Activated CD4-positive, alpha-beta T cell treated with anti-CD3 and anti-CD28 coated beads, Interleukin-10, Interleukin-2, amounts not matched to agents 100 ng/mL and 50 ng/mL, durations not matched to agents 16 hours and 8 hours (primary cell): ENCODE measurements around the gene TMEM198.
A peak's percentile ranks its signal among the peaks of the same experiment; 100 is the strongest.

ENCODE experiments used
- DNase-seq: peaks from one replicate; pipeline ENCODE4 v3.0.0-alpha.2; 2020

Gene TMEM198, protein sequence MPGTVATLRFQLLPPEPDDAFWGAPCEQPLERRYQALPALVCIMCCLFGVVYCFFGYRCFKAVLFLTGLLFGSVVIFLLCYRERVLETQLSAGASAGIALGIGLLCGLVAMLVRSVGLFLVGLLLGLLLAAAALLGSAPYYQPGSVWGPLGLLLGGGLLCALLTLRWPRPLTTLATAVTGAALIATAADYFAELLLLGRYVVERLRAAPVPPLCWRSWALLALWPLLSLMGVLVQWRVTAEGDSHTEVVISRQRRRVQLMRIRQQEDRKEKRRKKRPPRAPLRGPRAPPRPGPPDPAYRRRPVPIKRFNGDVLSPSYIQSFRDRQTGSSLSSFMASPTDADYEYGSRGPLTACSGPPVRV

DNA sequence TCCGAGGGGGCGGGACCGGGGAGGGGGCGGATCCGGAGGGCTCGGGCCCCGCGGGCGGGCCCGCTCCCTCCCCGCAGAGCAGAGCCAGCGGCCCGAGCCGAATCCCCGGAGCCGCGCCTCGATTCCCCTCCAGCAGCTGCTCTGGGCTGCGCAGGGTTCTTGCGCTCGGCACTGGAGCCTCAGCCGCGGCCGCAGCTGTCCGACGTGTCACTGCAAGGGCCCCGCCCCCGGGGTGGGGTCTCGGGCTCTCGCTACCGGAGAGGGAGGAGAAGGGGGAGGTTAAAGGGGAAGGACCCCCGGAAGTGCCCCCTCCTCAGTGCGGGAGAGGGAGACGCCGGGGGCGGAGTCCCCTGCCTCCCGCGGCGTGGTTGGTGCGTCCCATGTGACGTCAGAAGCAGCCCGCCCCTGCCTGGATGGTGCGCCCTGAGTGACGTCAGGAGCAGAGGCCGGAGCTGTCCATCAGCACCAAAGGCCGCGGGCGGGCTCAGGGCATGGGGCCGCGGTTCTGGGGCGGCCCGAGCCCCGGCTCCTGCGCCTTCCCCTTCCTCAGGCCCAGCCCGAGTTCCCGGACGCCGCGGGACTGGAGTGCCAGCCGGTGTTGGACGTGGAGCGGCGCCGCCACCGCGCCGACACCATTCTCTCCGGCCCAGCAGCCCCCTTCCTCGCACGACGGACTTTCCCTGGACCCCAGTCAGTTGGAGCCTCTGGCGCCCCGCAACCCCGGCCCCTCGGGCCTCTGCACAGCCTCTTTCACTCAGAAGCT, at the start of gene TMEM198, which contains the start of gene CHPF:
TMEM198 (plus strand) TSS at position 433 of the 763 bp plus-strand sequence. CDS start 700 bp downstream, outside the sequence.
CHPF (minus strand) TSS at position 214 of the 763 bp plus-strand sequence. CDS start 271 bp downstream, outside the sequence.
- peak; percentile 98 for DNase-seq

DNA sequence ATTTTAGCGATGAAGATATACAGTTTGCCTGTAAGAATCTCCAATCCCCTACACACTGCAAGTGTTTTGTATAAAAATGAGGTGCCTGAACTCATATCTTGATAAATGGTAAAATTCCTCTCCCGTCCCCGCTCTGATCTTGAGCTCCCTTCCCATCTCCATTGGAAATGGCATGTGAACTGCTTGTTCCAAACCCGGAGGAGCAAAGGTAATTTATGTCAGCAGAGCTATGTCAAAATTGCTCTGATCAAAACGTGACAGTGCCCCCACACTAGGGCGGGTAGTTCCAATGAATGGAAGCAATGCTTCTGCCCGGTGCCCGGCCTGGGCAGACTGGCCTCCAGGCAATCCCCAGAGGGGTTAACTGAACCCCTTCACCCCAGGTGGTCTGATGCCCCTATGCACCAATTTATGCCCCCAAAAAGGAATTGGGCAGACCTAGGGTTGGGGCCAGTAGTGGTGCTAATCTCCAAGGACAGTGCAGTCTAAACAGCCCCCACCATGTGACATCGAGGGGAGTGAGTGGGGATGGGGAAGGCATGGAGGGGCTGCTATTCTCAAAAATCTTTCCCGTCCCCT, 48.8 kb upstream of the TMEM198 start:
- DNase-seq = no peak

DNA sequence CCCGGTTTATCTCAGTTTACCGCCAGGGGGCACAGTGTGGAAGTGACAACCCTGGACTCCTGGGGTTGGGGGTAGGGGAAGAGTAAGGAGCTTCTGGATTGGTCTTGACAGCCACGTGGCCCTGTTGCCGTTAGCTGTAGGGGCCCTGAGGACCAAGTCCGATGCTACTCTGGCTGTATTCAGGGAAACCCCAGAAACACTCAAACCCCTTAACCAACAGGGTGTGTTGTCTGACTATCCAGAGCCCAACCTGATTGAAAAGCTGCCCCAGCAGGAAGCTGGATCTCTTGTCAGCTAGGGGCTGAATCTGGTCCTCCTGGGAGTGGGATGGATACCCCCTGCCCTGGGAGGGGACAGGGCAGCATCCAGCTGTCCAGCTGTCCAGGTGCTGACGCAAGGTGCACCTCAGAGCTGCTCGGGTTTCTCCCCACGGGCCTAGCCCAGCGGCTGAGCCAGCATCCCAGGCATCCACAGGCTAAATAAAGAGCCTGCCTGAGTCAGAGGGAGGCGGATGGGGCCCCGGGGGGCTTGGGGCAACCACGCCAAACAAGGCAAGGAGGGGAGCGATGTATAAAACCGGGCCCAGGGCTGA, 48.2 kb upstream of the TMEM198 start:
- DNase-seq = peak; percentile 75

DNA sequence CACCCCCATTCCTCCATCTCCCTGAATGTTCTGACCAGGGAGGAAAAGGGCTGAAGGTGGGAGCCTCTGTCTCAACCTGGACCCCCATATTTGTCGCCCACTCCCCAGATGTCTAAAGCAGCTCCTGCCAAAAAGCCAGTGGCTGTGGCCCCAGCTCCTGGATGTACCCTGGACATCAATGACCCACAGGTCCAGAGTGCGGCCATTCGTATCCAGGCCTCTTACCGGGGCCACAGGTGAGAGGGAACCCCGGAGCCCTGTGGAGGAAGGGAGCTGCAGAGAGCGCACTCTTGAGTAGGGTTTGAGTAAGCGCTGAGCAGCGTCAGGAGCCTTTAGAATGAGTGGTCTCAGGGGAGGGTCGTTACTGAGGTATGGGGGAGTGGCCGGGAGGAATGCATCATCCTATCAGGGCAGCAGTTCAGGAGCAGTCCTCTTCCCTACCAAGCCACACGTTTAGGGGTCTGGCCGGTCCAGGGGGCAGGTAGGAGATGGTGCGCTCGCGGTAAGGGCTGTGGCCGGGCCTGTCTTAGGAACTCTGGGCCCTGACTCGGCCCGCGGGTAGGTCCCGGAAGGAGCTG, 47.5 kb upstream of the TMEM198 start:
- no peak for DNase-seq

DNA sequence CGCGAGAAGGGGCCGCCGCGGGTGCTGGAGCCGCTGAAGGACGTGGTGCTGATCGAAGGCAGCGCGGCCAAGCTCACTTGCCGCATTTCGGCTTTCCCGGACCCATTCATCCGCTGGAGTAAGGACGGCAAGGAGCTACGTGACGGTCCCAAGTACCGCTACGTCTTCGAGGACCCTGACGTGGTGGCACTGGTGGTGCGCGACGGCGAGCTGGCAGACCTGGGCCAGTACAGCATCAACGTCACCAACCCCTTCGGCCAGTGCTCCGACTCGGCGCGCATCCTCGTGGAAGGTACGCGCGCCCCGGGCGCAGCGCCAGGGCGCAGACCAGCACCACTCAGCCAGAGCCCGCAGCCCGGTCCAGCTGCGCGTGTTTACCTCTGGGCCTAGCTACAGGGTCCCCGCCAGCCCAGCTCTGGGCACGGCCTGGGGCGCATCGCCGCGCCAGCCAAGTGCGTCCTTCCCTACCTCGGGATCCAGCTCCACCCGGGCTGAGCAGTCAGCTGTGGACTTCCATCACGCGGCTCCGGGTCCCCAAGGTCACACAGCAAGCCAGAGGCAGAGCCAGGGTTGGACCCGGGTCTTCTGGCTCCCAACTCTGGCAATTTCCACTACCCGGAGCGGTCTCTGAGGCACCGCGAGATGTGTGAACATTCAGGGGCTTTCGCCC, 46.9 kb upstream of the TMEM198 start:
- DNase-seq = no peak

DNA sequence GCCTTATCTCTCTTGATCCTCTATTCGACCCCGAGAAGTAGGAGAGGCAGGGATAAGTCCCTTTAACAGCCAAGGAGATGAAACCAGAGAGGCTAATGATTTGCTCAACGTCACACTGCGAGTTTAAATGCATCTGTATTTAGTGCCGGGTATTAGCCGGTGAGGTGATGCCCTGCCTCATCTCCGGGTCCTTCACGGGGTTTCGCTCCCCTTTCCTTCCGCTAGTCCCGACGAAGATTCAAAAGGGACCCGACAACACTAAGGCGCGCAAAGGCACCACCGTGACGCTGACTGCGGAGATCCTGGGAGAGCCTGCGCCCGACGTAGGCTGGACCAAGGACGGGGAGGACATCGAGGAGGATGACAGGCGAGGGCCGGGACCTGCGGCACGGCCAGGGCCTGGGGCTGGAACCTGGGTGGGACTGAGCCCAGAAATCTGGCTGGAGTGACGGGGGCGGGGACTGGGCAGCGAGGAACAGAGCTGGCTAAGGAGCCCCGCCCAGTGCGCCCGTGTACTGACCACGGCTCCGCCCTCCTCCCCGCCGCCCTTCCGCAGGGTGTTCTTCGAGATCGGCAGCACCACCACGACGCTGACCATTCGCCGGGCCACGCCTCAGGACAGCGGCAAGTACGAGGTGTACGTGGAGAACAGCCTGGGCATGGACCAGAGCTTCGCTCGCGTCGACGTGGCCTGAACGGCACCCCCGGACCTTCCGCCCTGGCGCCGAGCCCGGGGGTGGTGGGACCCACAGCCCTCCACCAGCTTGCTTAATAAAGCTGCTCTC, 46.1 kb upstream of the TMEM198 start:
- peak; percentile 31 for DNase-seq

DNA sequence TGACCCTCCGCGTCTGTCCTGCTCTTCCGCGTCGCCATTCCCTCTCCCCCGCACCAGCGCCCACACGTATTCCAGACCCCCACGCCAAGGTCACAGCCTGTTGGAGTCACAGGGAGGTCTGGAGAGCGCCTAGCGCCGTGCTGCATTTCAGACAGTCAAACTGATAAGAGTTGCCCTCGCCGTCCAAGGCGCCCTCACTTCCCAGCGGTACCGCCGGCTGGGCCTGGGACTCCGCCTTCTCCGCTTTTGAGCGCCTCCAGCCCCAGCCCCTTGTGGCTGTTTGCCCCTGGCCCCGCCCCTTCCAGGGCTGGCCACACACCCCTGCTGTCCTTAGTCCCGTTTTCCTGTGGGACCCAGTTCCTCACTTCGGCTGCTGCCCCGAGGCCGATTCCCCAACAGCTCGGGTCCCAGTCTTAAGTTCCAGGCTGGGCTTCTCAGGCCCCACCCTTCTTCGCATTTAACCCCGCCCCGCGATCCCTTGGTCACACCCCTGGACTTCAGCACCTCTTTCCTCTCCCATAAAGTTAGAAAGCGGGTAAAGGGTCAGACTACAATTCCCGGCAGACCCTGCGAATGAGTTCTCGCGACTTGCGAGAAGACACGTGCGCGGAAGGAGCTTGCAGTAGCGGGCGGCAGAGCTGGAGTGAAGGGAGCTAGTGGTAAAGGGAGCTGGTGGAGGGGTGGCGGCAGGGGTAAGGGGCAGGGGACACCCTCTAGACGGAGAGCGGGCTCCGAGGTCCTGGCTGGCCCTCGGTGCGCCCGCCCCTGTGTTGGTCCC, 45.4 kb upstream of the TMEM198 start, which contains the start of gene GMPPA:
GMPPA (plus strand) TSS at position 612 of the 778 bp plus-strand sequence. CDS start 1,085 bp downstream, outside the sequence.
- peak; percentile 98 for DNase-seq

DNA sequence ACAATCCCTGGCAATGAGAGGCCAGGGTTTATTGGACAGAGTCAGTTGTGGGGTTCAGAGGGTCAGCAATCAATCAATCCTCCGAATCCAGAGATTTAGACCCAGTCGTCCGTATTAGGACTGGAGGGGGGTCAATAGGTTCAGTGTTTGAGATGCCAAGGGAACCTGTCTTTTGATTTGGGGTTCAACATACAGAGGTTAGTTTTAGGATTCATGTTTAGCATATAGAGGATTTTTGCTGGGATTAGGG, 44.8 kb upstream of the TMEM198 start:
- DNase-seq = no peak

DNA sequence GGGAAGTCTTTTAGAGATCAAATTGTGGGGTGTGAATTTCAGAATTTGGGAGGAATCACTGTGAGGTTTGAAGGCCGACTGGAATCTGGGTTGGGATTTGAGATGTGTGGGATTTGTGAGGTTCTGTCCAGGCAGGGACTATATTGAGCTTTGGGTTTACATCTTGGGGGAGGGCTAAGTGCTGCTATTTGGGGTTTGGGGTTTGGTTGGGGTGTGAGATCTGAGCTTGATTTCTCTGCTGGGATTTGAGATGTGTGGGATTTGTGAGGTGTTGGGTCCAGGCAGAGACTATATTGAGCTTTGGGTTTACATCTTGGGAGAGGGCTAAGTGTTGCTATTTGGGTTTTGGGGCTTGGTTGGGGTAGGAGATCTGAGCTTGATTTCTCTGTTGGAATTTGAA, 44.3 kb upstream of the TMEM198 start:
- DNase-seq = no peak

DNA sequence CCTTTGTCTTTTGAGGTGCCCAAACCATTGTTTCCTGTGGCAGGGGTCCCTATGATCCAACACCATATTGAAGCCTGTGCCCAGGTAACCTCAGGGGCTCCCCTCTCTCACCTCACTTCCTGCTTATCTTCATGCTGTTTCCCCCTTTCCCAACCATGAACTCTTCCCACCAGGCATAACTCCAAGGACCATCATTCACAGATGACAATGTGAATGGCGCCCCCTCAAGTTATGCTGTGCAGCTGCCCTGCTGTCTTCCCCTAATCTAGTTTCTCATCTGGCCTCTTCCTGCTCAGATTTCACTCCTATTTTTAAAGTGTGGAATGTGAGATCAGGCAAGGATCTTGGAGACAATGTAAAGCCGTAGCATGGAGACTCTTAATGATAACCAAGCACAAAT, 43.7 kb upstream of the TMEM198 start:
- no peak for DNase-seq

DNA sequence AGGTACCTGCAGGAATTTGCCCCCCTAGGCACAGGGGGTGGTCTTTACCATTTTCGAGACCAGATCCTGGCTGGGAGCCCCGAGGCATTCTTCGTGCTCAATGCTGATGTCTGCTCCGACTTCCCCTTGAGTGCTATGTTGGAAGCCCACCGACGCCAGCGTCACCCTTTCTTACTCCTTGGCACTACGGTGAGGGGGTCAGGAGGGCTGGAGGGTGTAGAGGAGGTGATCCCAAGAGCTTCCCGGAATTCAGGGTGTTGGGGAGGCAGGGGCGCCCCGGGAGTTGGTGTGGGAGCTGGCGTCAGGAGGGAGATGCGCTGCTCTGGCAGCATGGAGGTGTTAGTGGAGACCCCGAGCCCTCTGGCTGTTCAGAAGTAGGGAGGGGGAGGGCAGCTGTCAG, 42.0 kb upstream of the TMEM198 start:
- DNase-seq = no peak

DNA sequence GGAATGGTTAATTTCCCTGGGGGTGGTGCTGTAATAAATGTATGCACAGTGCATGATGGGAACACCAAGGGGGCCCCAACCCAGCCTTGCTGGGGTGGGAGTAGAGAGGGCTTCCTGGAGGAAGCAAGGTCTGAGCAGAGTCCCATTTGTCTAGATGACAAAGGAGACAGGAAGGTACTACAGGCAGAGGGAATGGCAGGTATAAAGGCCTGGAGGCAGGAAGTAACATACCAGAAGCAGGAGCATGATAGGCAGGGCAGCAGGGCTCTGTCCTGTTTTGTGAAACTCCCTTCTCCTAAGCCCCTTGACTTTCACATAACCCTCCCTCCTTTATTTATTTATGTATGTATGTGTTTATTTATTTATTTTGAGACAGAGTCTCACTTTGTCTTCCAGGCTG, 41.2 kb upstream of the TMEM198 start:
- no peak for DNase-seq

DNA sequence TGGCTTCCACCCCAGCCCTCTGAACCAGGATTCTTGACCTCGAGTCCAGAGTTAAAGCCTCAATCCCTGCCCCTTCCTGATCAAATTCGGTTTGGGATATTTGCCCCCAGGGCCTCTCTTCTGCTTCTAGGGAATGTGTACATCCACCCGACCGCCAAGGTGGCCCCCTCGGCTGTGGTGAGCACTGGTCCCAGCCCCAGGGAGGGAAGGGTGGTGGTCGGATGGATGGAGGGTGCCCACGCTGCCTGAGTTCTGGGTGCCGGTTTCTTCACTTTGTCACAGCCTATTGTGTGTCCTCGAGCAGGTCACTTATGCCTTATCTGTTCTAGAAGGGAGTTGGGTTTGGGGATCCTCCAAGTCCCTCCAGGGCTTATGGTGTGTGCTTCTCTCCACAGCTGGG, 38.2 kb upstream of the TMEM198 start:
- no peak for DNase-seq

DNA sequence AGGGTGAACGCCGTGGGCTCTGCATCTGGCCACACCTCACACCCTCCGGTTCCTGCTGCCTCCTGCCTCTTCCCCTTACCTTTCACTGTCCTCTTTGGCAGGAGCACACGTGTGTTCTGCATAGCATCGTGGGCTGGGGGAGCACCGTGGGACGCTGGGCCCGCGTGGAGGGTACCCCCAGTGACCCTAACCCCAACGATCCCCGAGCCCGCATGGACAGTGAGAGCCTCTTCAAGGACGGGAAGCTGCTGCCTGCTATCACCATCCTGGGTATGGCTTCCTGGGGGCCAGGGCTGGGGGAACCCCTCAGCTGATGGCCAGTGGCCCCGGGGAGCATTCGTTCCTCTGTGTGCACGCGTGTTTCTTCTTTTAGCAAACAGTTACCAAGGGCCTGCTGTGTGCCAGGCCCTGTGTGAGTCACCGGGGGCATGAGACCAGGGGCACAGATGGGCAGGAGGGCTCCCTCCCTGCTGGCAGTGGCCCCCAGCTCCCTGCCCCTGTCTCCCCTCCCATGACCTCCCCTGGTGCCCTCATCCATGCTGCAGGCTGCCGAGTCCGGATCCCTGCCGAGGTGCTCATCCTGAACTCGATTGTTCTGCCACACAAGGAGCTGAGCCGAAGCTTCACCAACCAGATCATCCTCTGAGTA, 37.6 kb upstream of the TMEM198 start:
- no peak for DNase-seq

DNA sequence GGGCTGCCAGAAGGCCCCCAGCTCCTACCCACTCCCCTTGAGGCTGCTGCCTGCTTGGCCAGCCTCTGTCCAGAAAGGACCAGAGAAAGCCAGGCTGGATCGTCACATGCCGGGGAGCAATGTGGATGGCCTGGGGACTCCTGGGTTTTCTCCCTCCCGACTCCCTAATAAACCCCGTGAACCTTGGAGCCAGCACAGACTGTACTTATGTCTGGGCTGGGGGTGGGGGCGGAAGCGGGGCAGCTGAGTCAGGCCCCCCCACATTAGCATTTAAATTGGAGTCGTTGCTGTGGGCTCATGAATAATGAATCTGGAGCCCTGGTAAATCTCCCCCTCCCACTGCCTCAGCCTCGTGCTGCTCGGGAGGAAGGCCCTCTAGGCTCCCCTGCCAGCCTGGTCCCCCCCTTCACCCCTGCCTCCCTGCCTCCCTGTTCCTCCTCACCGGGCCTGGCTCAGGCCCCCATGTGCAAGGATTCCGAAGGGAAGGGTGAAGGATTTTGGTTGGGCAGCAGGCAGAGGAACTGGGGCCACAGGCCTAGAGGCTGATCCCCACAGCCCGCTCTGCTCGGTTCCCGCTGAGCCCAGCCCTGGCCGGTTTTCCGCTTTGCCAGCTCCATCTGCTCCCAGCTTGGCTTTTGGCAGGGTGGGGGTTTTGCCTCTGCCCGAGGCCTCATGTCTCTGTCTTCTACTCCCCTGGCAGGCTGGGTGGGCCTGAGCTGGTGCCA, 36.9 kb upstream of the TMEM198 start:
- no peak for DNase-seq

DNA sequence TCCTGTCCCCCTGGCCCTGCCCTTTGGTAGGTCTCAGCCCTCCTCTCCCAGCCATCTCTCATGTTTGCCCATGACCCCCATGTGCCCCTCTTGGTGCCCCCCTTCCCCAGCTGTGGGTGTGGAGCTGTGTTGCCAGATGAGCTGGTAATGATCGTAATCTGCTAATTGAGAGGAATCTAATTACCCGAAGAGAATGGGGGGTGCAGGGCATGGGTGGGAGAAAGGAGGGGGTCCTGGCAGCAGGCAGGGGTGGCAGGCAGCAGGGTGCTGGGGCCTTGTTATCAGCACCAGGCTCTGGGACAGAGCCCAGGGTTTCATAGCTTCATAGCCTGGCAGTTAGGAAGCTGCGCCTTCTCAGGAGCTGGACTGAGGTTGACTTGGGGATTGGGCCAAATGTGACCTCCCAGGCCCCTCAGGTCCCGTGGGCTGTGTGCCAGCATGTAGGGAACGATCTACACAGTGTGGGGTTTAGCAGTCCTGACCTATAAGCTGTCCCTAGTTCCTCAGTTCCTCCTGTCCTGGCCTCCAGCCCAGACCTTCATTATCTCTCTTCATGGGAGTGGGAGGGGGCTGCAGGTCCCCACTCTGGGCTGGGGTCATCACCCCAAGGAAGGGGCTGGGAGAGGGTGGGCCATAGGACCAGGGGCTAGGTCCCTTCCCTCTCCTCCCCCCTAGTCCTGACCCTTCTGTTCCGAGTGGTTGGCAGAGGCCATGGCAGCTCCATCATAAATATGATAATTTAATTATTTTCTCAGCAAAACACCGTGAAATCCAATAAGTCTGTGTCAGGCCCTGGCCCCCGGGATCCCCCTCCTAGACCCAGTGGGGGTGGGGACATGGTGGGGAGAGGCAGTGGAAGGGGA, 36.0 kb upstream of the TMEM198 start:
- DNase-seq = no peak

DNA sequence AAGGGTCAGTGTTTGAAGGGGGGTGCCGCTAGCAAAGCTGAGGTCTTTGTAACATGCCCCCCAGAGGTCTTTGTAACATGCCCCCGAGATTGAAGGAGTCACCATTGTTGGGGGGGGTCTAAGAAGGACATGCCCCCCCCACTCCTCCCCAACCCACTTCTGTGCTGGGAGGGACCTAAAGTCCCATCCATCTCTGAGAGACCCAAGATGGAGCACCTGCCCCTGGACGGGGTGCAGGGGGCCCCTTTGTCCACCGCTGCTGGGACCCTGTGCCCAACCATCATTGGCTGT, 35.4 kb upstream of the TMEM198 start:
- no peak for DNase-seq

DNA sequence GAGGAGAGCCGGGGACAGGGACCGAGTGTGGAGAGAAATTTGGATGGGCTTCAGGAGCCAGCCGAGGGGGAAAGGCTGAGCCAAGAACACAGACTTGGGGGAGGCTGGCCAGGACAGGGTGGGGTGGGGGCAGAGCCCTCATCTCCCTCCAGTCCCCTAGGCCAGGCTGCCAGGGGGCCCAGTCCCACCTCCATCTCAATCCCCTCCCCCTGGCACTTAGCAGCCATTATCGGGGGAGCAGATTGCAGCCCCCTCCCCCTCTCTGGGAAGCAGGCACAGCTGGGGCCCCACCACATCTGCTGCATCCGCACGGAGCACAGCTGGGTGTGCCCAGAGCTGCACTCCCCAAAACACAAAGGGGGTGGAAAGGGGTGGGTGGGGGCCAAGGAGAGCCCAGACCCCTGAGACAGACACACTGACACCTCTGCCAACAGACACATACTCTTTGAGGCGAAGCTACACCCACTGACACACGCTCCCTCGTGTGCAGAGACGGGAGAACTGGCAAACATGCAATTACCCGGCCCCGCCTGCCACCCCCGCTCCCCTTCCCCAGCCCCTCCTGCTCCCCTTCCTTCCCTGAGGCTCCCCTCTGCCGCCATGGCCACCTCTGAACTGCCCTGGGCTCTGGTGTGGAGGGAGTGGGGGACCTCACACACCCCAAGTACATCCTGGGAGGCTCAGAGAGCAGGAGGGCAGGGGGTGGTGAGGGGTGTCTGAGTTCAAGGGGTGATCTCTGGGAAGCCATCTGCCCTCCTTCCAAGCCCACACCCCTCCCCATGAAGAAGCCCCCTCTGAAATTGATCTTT, 34.7 kb upstream of the TMEM198 start:
- no peak for DNase-seq
